GM19438 (cell line): ENCODE results near the gene GMDS.

Experiments used
- ATAC-seq: cut with Tn5 transposase; IDR thresholded peaks from one replicate; pipeline ENCODE4 v1.9.1; 2021; ENCODE audit warnings: low read depth; ENCODE audit not compliant: unreplicated experiment

GMDS gene

DNA sequence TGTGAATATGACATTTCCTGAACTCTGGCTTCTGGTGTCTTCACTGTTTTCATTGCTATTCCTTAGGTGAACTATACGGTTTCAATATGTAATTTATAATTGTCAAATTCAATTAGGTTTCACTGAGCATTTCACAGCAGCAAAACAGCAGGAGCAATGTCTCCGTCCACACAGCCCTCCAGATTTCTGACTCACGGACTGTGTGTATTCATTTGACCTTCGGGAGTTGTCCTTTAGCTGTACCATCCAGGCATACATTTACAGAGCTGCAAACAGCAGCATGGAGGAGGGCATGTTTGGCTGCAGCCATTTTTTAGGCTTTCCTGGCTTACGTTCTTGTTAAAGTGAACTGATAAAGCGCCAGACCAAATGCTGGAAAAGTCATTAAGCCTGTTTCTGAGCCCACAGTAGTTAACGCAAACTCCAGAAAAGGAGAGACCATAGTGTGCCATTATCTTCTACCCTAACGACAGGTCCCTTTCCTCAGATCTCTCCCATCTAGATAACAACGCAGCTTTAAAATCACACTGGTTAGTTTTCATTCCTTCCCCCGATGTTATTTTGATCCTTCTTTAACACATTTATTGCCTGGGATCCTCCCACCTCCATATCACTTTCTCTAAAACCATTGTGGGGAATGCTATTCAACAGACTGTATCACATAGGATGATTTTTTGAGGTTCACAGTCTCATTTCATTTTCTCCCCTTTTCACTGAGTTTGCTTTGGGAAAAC lies 617.4 kb downstream of the GMDS start:
- no peak for ATAC-seq

DNA sequence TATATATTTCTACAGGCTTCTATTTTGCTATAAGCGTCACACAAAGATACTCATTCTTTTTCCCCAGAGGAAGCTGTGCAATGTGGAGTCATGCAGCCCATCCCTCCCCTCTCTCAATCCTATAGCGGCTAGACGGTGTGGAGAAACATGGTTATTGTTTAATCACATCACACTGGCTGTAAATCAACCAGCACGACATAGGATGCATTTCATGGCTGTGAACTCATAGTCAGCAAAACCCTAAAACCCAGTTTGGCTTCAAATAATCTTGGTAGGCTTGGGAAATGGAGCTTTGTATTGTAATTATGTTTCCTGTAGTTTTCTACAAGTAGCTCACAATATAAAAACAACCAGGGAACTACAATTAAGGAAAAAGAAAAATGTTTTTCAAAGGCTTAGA lies 618.9 kb downstream of the GMDS start:
- no peak for ATAC-seq

DNA sequence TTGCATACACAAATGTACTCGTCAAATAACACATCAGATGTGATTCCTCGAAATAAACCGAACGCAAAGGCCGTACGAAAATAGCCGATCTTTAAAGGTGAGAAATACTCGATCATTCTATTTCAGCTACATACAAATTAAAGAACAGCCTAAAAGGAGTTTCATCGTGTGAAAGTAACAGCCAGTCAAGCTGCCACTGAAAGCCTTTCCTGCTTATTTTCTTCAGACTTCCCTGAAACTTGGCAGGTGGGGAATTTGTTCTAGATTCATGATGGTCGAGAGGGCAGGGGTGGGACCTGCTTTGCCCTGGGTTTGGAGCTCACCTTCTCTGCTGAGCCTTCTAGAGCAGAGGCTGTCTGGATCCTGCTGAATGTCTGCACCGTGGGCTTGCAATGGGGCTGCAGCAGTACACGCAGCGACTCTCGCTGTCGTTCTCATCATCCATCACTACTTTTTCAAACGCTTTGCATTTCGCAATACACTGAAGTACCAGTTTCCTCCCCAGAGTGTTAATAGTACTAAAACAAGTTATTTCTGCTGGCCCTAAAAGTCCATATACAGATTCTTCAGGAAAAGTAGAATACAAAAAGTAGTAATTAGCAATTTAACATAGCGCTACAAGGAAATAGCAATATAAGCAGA lies 619.5 kb downstream of the GMDS start:
- no peak for ATAC-seq

DNA sequence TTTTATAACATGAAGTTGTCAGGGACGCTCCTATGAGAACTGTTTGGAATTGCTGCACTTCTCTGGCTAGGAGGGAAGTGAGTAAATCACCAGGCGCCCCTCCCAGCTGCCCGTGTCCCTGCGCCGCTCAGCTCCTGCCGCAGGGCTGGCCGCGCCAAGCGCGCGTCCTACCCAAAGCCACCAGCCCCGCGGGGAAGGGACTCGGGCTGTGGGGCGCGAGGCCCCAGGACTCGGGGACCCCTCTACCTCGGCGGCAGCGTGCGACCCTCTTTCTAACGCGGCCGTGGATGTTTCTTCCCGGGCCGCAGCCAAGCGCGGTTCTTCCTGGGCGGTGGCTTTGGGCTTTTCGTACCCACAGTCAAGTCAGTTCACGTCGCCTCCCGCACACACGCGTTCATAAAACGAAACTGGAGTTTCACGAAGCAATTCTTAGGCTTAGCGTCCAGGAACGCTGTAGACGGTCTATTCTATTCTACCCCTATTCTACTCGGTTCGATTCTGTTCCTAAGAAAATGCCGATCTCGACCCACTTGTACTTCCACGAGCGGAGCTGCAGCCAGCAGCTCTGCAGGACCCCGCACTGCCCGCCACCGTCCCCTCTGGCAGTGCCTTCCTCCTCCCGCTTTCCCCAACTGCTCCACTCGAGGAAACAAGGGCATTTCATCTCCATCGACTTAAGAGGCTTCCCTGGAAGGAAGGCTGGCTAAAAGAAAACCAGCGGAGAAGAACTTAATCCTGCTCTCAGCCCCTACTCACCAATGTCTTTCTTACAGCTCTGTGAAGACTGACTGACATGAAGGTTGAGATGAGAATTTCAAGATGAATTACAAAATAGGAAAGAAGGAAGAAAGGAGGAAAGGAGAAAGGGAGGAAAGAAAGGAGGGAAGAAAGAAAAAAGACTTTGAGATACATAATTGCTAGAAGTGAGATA lies 620.3 kb downstream of the GMDS start:
- ATAC-seq, result peak; percentile 35

DNA sequence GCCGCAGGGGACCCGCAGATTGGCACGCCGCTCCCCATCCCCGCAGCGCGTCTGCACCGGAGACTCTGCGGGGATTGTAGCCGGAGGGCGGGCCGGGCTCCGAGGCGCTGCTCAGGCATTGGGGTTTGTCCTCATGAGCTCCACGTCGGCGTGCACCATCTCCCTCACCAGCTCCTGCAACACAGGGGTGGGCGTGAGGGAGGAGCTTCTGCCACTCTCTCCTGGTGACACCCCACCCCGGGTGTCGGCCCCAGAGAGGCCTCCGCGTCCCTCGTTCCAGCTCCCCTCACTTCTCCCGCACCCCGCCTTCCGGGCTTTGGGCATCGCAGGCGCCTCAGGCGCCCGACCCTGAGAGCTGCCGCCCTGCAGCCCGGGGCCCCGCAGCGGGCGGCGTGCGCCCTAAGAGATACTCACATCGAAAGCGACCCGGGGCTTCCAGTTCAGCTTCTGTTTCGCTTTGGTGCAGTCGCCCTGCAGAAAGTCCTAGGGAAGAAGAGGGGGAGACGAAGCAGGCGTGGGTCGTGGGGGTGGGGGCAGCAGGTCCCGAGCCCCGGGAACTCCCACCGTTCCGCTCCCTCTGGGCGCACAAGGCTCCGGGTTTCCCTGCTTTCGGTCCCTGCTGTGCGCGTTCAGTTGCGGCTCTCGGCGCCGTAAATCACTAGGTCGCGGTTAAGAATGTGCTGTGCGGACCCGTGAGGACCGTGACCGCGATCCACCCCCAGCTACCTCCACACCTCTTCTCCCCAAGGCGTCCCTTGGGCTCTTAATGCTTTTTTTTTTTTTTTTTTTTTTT lies 621.2 kb downstream of the GMDS start:
- ATAC-seq, result peak; percentile 77

DNA sequence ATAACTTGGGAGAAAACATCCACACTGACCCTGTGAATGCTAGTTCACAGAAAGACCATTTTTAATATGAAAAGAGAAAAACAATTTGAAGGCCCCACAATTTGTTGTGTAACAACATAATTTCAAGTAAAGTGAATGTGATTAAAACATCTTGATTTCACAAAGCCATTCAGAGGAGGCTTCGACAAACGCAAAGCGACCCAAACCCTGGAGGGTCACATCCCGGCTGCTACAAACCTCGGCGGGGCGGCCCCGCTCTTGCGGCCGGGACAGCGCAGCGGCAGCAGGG lies 621.7 kb downstream of the GMDS start:
- no peak for ATAC-seq

DNA sequence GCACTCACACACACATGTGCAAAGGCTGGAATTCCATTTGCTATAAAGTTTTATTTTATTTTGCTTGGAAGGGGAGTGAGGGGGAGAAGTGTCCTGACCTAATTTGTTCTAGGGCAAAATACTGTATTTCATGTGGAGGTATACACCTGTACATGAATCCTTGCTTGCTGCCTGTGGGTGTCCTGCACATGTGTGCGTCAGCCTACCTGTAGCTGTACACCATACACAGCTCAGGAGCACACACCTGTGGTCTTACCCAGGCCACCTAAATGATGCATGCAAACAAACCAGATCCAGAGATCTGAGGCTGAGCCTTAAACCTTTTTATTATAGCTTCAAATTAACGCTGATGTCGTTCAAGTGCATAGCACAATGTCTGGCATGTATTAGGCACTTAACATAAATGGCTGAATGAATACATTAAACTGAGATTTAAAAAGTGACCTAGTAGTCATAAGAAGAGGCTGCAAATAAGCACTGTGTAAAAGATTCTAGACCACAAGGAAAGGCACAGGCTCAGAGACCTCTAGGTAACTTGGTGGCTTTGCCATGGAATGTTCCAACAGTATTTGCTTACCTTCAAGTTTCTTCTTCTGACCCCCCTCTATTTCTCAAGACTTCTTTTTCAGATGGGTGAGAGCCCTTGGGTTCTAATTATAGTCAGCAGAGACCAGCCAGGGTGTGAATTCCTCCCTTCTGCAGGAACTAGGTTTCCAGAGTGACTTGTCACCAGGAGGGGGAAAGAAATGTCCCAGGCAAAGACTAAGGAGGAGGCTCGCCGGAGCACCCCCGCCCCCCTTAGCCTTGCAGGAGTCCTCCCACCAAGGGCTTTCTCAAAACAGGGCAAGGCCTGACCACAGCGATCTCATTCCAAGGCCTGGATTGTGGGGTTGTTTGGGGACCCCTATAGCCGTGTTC lies 622.3 kb downstream of the GMDS start:
- no peak for ATAC-seq

DNA sequence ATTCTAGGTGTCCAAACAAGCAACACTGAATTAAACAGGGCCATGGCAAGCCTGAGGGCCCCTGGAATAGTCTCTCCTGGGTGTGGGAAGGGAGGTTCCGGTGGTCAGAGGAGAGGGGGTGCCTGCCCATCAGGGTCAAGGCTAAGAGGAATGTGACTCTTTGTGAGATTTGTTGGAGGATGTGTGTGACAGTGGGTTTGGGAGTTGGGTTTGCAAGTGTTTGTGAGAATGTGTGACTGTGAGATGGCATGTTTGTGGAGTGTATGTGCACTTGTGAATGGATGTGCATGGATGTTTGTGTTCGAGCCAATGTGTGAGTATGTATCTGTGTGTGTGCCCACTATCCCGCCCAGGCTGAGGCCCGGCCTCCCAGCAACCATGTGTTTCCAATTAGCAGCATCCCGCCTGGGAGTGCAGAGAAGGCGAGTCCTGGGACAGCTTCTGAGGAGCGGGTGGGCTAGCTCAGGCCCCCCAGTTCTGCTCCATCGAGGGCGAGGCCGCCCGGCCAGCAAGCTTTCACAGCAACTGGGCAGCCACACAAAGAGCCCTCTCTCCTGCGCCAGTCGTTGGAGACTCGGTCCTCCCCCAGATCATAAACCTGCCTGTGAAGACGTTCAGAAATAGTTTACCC lies 623.1 kb downstream of the GMDS start:
- no peak for ATAC-seq

DNA sequence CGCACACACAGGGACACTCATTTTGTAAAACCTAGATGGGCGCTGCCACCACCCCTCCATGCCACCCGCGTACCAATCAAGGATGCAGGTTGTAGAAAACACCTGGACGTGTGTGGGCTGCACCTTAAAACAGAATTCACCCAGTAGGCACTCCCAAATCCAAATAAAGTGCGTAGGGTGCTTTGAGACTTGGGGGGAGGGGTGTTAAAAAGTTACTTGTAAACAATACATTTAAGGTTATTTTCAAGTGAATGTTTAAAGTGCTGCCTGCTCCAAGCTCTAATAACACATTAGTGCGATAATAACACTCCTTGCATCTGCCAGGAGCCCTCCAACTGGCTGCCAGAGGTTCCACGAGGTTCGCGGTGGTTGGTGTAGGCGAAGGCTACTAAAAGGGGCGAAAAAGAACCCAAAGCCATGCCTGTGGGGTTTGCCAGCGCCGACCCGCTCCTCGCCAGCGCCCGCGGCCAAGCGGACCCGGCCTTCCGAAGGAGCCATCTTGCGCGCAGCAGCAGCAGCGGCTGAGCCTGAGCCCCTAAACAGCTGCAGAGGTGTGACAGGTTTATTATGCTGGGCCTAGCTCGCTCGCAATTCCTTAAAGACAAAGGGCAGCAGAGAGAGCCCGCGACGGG lies 624.2 kb downstream of the GMDS start:
- no peak for ATAC-seq

DNA sequence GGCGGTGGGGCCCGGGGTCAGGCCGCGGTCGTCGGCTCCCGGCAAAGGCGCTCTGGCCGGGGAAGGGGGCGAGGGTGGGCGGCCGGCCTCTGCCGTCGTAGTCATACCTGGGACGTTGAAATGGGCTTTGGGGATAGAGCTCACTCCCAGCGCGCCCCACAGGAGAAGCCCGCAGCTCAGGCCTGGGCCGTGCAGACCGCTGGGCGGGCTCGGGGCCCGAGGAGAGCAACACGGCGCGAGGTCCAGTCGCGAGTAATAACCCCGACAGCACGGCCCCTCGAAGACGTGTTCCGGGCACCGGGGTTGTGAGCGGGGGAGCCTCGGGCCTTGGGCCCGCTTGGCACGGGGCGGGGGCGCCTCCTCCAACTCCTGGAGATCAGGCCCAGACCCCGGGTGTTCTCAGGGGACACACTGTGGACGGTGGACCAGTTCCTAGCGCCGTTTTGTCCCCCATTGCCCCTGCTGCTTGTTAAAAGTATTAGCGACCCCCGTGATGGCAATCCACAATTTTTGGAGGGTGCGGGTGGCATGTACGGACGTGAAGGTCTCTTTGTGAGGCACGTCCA lies 624.8 kb downstream of the GMDS start:
- ATAC-seq, result no peak

DNA sequence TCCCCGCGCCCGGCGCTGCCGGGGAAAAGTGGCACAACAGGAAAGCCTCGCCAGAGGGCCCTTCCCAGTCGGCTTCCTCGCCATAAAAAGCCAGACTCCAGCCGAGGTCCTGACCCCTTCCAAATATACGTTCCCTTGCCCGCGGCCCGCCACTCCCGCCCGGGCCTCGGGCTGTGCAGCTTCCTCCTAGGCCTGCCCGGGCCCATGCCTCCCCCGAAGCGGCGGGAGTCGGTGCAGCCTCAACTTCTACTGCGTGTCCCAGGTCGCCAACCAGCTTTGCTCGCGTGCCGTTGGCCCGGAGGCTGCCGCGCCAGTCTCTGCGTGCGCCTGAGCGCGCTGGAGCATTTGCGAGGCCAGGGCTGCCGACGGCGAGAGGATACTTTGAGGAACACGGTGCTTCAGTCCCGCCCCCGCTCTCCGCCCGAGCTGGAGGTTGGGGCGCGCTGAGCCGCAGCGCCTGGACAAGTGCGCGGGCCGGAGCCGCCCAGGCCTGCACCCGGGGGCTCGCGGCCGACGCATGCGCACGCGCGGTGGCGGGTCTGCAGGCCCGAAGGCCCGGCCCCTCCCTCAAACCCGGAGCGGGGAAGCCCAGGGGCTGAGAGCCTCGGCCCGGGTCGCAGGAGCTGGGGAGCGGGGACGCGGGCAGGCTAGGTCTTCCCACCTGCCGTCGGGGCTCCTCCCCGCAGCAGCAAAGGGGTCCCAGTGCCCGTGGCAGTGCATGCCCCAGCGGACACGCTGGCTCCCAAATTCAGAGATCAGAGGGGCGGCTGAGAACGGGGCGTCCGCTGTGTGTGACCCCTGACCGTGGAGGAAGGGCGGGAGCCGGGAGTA lies 625.5 kb downstream of the GMDS start:
- no peak for ATAC-seq

DNA sequence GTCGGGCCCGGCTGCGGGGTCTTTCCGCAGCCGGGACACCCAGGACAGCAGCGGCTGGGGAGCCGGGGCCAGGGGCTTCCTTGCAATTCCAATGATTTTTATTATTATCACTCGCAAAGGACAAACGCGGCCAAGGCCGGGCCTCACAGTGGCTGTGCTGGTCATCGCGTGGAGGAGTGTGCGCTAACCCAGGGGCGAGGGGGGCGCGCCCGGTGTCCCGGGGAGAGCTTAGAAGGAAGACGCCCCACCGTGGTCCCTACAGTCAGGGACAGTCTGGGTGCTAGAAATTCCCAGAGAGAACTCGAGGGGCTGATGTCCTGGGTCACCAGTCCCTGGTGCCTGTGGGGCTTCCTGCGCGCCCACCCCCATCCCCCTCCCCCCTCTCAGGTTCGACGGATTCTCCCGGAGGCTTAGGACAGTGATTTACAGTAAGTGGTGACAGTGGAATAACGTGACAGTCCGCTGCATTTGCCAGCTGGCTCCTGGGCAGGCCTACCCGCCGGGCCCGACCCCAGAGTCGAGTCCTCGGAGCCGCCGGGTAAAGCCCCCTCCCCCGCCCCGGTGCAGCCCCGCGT lies 626.2 kb downstream of the GMDS start:
- no peak for ATAC-seq

DNA sequence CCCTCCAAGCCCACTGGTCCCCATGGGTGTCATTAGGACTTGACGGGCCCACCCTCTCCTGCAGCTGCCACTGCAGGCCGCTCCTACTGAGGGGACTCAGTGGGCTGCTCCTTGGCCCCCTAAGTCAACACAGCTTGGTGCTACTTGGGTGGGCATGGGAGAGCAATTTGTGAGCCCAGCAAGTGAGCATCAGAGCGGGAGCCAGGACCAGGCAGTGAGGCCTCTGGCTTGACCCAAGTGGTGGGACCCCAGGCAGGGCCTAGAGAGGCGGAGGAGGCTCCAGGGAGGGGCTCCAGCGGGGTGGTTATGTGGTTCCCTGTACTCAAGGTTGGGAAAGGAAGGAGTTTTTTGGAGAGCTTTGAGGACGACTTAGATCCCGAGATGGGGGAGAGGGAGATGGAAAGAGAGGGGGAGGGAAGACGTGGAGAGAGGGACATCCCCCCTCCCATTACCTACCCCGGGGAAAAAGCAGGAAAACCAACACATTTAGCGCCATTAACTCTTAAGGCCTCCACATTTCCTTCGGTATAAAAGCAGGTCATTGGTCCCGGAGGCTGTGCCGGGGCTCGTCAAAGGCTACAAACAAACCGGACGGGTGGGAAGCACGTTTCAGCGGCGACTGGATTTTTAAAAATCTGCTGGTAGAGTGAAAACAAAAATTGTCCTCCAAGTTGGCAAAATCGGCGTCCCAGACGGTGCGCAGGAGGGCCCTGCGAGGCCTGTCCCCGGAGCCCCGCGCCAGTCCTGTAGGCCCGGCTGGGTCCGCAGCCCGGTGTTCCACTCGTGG lies 626.9 kb downstream of the GMDS start:
- no peak for ATAC-seq

DNA sequence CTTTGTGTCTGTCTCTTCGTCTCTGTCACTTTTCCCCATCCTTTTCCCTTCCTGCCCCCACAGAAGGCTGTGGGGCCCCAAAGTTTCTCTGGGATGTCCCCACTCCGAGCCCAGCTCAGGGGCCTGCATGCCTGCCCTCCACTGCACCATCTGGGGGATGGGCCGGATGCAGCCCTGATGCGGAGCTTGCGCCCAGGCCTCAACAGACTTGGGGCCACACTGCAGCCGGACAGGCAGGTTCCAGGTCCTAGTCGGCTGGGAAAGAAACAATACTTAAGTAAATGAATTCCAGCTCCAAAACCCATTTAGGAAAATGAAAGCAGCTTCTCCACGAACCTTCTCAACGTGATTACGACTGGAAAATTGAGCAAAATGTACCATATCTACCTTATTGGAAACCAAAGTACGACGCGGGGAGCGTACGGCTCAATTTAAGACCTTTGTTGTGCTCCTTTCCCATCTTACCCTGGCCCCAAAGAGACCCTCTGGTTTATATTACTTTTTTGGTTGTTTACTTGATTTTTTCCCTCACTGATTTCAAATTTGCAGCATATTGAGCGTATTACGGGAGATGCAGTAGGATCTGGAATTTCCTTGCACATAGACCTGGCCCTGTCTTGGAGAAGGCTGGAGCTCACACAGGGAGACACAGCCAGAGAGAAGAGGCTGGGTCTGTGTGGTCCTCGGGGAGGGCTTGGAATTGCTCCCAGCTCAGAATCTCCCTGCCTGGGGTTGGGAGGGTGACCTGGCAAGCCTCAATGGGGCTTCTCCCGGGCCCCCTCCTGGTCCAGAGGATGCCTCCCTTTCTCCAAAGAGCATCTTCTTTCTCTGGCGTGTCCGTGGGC lies 627.7 kb downstream of the GMDS start:
- no peak for ATAC-seq

DNA sequence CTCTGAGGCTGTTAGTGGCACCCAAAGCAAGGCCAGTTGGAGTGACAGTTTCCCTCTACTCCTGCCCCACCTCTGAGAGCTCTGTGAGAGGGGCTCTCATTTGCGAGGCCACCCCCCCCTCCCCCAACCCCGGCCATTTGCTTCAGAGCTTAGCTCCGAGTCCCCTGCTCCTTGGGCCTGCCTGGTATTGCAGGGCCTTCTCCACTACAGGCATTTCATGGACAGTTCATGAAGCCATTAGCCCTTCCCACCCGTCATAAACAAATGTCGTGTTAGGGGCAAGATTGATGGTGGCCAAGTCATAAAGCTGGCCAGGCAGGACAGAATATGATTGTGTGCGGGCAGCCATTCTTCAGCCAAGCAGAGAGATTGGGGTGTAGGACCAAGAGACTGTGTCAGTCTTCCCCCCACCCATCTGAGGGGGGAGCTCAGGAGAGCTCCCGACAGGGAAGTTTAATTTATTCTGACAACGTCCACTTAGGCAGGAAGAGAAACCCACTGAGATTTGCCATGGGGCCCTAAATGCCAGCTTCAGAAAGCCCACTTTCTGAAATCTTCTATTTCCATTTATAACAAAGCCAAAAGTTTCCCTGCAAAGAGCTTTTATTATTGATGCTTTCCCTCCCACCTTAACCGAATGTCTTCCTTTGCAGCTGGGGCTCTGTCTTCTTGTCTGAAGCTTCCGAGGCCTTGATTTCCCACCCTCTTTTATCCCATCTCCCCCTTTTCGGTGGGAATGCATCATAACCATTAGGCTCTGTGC lies 628.5 kb downstream of the GMDS start:
- no peak for ATAC-seq
